Neuronal stem cell (in vitro differentiated cells): Measurements from ENCODE around the gene CASP10.

Experiments used
- DNase-seq: peaks from one replicate; pipeline ENCODE4 v3.0.0-alpha.2; 2013; ENCODE audit warnings: low spot score
- H2AFZ ChIP-seq: one replicate; pipeline ENCODE4 v1.6.1; 2013; ENCODE audit warnings: mild to moderate bottlenecking, low read length, inconsistent platforms
- H2AK5ac ChIP-seq: 2 replicates; pipeline ENCODE4 v1.6.1; 2013; ENCODE audit warnings: low read depth, mild to moderate bottlenecking, inconsistent platforms, low read length, moderate library complexity, mixed read lengths
- H2BK120ac ChIP-seq: 2 replicates; pipeline ENCODE4 v1.6.1; 2013; ENCODE audit warnings: low read depth, mild to moderate bottlenecking, inconsistent platforms, low read length, moderate library complexity, mixed read lengths
- H2BK12ac ChIP-seq: one replicate; pipeline ENCODE4 v1.6.1; 2013; ENCODE audit warnings: low read length, inconsistent platforms
- H2BK15ac ChIP-seq: 2 replicates; pipeline ENCODE4 v1.6.1; 2013; ENCODE audit warnings: mild to moderate bottlenecking, low read length, inconsistent platforms, mixed read lengths
- H2BK5ac ChIP-seq: one replicate; pipeline ENCODE4 v1.6.1; 2013; ENCODE audit warnings: inconsistent platforms, mild to moderate bottlenecking, low read length, moderate library complexity
- H3K14ac ChIP-seq: one replicate; pipeline ENCODE4 v1.6.1; 2013; ENCODE audit warnings: low read length, inconsistent platforms
- H3K18ac ChIP-seq: 2 replicates; pipeline ENCODE4 v1.6.1; 2013; ENCODE audit warnings: low read length, inconsistent platforms
- H3K23ac ChIP-seq: 2 replicates; pipeline ENCODE4 v1.6.1; 2013; ENCODE audit warnings: low read depth, mild to moderate bottlenecking, mixed read lengths, low read length, inconsistent platforms; ENCODE audit not compliant: poor library complexity
- H3K27ac ChIP-seq: replicated peaks from 3 replicates; pipeline ENCODE4 v1.5.1; 2013; ENCODE audit warnings: low read length, inconsistent platforms
- H3K27me3 ChIP-seq, 3 experiments: 2 replicates each; pipeline ENCODE4 v1.6.1; 2013; ENCODE audit warnings: low read length in 3 of 3, mild to moderate bottlenecking in 2 of 3, inconsistent platforms in 1 of 3, low read depth in 1 of 3, mixed read lengths in 1 of 3, moderate library complexity in 1 of 3; ENCODE audit not compliant: control insufficient read depth in 3 of 3, insufficient read depth in 3 of 3
- H3K36me3 ChIP-seq, 2 donors: replicated peaks in 1 of 2; 2 replicates each; pipeline ENCODE4 v1.6.1; 2013; ENCODE audit warnings: low read length in 2 of 2; ENCODE audit not compliant: control insufficient read depth in 2 of 2, insufficient read depth in 2 of 2
- H3K4ac ChIP-seq: 2 replicates; pipeline ENCODE4 v1.6.1; 2013; ENCODE audit warnings: inconsistent platforms, mild to moderate bottlenecking, low read length, moderate library complexity
- H3K4me1 ChIP-seq, 2 donors: 1 replicate in 1 of 2; 2 replicates in 1 of 2; pipeline ENCODE4 v1.6.1; 2013; ENCODE audit warnings: low read length in 2 of 2, low read depth in 1 of 2; ENCODE audit not compliant: control insufficient read depth in 2 of 2, insufficient read depth in 1 of 2
- H3K4me2 ChIP-seq: one replicate; pipeline ENCODE4 v1.6.1; 2013; ENCODE audit warnings: mild to moderate bottlenecking, low read length, inconsistent platforms; ENCODE audit not compliant: insufficient read depth, poor library complexity, severe bottlenecking
- H3K4me3 ChIP-seq, 2 donors: 2 replicates each; pipeline ENCODE4 v1.5.1; 2013; ENCODE audit warnings: low read length in 2 of 2, mild to moderate bottlenecking in 2 of 2, inconsistent platforms in 1 of 2, moderate library complexity in 1 of 2
- H3K79me1 ChIP-seq: one replicate; pipeline ENCODE4 v1.6.1; 2013; ENCODE audit warnings: low read depth, mild to moderate bottlenecking, inconsistent platforms, low read length, moderate library complexity
- H3K9ac ChIP-seq: one replicate; pipeline ENCODE4 v1.6.1; 2013; ENCODE audit warnings: mild to moderate bottlenecking, low read depth, low read length, inconsistent platforms; ENCODE audit not compliant: poor library complexity
- H3K9me3 ChIP-seq, 2 donors: replicated peaks in 1 of 2; 2 replicates each; pipeline versions ENCODE3 to v1.6.1; 2013; ENCODE audit warnings: low read length in 2 of 2, mild to moderate bottlenecking in 2 of 2, inconsistent platforms in 1 of 2, low read depth in 1 of 2, mixed read lengths in 1 of 2, moderate library complexity in 1 of 2; ENCODE audit not compliant: control insufficient read depth in 2 of 2, insufficient read depth in 1 of 2
- H4K8ac ChIP-seq: one replicate; pipeline ENCODE4 v1.6.1; 2013; ENCODE audit warnings: low read depth, mild to moderate bottlenecking, inconsistent platforms, low read length, moderate library complexity
- H4K91ac ChIP-seq: one replicate; pipeline ENCODE4 v1.6.1; 2013; ENCODE audit warnings: low read length, low read depth, mild to moderate bottlenecking, inconsistent platforms; ENCODE audit not compliant: poor library complexity
- WGBS, 2 donors: extraction: QIAGEN DNeasy Blood & Tissue Kit; methylation state at CpG; one replicate each; pipeline ENCODE4 v1.1.7; 2013; ENCODE audit warnings: missing lambda C conversion rate in 2 of 2, mixed read lengths in 1 of 2; ENCODE audit not compliant: insufficient read length in 2 of 2, insufficient replicate concordance in 1 of 2; ENCODE audit errors: extremely low coverage in 2 of 2; 5-methylcytosine and 5-hydroxymethylcytosine counted together

CASP10 gene

GRCh38 chr2:201174687-201175086, 8.3 kb upstream of the CASP10 start:
- no peak overlapping the region for H3K18ac ChIP-seq
- no peak overlapping the region for H2BK5ac ChIP-seq
- no peak overlapping the region for H4K8ac ChIP-seq
- H3K9ac ChIP-seq, result no peak overlapping the region
- H2BK15ac ChIP-seq, result no peak overlapping the region
- no peaks in the 10 kb centered on the region for H3K36me3 ChIP-seq
- H3K4me3 ChIP-seq, result no peak overlapping the region
- no peaks in the 10 kb centered on the region for H3K27me3 ChIP-seq
- no peak overlapping the region for H2AK5ac ChIP-seq
- H3K4me2 ChIP-seq, result no peak overlapping the region
- H3K4me1 ChIP-seq, result no peaks in the 10 kb centered on the region
- H3K79me1 ChIP-seq, result no peaks in the 10 kb centered on the region
- no peak overlapping the region for H2BK120ac ChIP-seq
- no peaks in the 10 kb centered on the region for H3K9me3 ChIP-seq
- no peak overlapping the region for H2AFZ ChIP-seq
- no peak overlapping the region for H4K91ac ChIP-seq
- no peak overlapping the region for H3K4ac ChIP-seq
- no peak overlapping the region for H3K27ac ChIP-seq
- H2BK12ac ChIP-seq, result no peak overlapping the region
- H3K23ac ChIP-seq, result no peak overlapping the region
- DNase-seq, result no peak
- no CpG with 5 or more reads among the region's 1 CpG for whole genome bisulfite sequencing, 2 donors
- H3K14ac ChIP-seq, result no peak overlapping the region

GRCh38 chr2:201176081-201176481, 6.9 kb upstream of the CASP10 start:
- Histone ChIP-seq H3K27ac (no peak overlapping the region), H4K8ac (no peak overlapping the region), H3K18ac (no peak overlapping the region), H2BK12ac (no peak overlapping the region), H4K91ac (no peak overlapping the region), H3K4ac (no peak overlapping the region), H3K23ac (no peak overlapping the region), H3K4me2 (no peak overlapping the region), H2AFZ (peak overlapping the region; percentile 27), H3K9ac (no peak overlapping the region), H2AK5ac (no peak overlapping the region), H3K27me3 (no peaks in the 10 kb centered on the region), H2BK120ac (no peak overlapping the region), H3K79me1 (no peaks in the 10 kb centered on the region), H3K9me3 (no peaks in the 10 kb centered on the region), H2BK5ac (no peak overlapping the region), H3K14ac (no peak overlapping the region), H3K36me3 (no peaks in the 10 kb centered on the region), H3K4me3 (no peak overlapping the region), H2BK15ac (no peak overlapping the region), H3K4me1 (no peaks in the 10 kb centered on the region)
- WGBS, 2 donors, result no CpG with 5 or more reads among the region's 6 CpGs
- no peak for DNase-seq

GRCh38 chr2:201180010-201180409, 2.9 kb upstream of the CASP10 start:
- H3K4ac ChIP-seq, result no peak overlapping the region
- no peak overlapping the region for H4K91ac ChIP-seq
- H3K23ac ChIP-seq, result no peak overlapping the region
- no peaks in the 10 kb centered on the region for H3K4me1 ChIP-seq
- no peaks in the 10 kb centered on the region for H3K36me3 ChIP-seq
- H4K8ac ChIP-seq, result no peak overlapping the region
- H3K27me3 ChIP-seq, result peaks cover 0 to under 1% (median 0%) of the 10 kb centered on the region in 3 experiments
- no peak overlapping the region for H3K4me3 ChIP-seq
- no peak overlapping the region for H3K9ac ChIP-seq
- no peak overlapping the region for H2BK12ac ChIP-seq
- DNase-seq, result no peak
- no peaks in the 10 kb centered on the region for H3K9me3 ChIP-seq
- no peak overlapping the region for H3K27ac ChIP-seq
- no peaks in the 10 kb centered on the region for H3K79me1 ChIP-seq
- H2AK5ac ChIP-seq, result no peak overlapping the region
- WGBS, 2 donors, result no CpG with 5 or more reads among the region's 3 CpGs
- H2AFZ ChIP-seq, result no peak overlapping the region
- H3K4me2 ChIP-seq, result no peak overlapping the region
- H2BK120ac ChIP-seq, result no peak overlapping the region
- no peak overlapping the region for H2BK15ac ChIP-seq
- no peak overlapping the region for H3K18ac ChIP-seq
- H3K14ac ChIP-seq, result no peak overlapping the region
- H2BK5ac ChIP-seq, result no peak overlapping the region

GRCh38 chr2:201183365-201183727, 405 bp downstream of the CASP10 start:
- no peak overlapping the region for H3K4me2 ChIP-seq
- H2BK5ac ChIP-seq, result no peak overlapping the region
- H2BK12ac ChIP-seq, result no peak overlapping the region
- H3K4me3 ChIP-seq, result no peak overlapping the region
- peak overlapping the region; percentile 32 for H2AFZ ChIP-seq
- H2AK5ac ChIP-seq, result no peak overlapping the region
- H3K14ac ChIP-seq, result no peak overlapping the region
- H3K79me1 ChIP-seq, result no peaks in the 10 kb centered on the region
- peak overlapping the region; percentile 27 for H3K27ac ChIP-seq
- H4K91ac ChIP-seq, result no peak overlapping the region
- H2BK15ac ChIP-seq, result no peak overlapping the region
- no peak overlapping the region for H4K8ac ChIP-seq
- no peaks in the 10 kb centered on the region for H3K9me3 ChIP-seq
- H3K4me1 ChIP-seq, result no peaks in the 10 kb centered on the region
- no CpG with 5 or more reads among the region's 4 CpGs for WGBS, 2 donors
- no peak overlapping the region for H3K18ac ChIP-seq
- no peak overlapping the region for H3K9ac ChIP-seq
- H3K27me3 ChIP-seq, result peaks cover 0 to 8% (median 0%) of the 10 kb centered on the region in 3 experiments
- H2BK120ac ChIP-seq, result no peak overlapping the region
- H3K4ac ChIP-seq, result no peak overlapping the region
- no peak overlapping the region for H3K23ac ChIP-seq
- H3K36me3 ChIP-seq, result no peaks in the 10 kb centered on the region
- no peak for DNase-seq
